ENCODE results near the gene HOXB9. TPM values are rescaled to one million over a fixed set of nuclear protein-coding genes. Genes with fewer than 3 reads are reported as not detected.

Gene HOXB9
- total and polyA plus RNA-seq, 2 of the 13 experiments (the other 11 are each of a cell fraction or from before 2014, with no cell fraction given), result not detected

DNA sequence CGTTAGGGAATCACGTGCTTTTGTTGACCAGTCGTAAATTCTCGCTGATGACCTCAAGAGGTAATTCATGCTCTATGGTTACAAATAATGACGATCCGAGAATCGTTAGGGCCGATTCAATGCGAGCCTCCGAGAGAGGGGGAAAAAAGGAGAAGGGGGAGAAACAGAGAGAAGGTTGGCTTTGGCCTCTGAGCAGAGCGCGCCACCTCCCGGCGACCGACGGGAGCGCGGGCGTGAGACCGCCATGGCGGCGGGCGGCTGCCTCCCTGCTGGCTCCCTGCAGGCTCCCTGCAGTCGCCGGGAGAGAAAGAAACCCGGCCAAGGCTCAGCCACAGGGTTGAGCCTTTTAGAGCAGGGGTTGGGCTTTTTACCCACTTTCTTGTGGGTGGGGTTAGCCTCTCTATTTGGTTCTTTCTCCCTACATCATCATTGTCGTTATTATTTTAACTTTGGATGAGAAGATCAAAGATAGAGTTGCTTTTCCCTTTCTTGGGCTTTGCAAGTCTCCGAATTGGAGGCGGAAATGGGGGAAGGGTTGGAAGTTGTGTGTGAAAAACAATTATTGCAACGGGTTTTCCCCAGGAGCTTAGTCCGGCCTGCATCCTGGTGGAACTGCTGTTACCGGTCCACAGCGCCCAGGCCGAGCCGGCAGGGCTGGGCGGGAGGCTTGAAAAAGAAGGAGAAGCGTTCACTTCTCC lies 32.2 kb downstream of the HOXB9 start (continued):
- TF ChIP-seq, protein P1, sequence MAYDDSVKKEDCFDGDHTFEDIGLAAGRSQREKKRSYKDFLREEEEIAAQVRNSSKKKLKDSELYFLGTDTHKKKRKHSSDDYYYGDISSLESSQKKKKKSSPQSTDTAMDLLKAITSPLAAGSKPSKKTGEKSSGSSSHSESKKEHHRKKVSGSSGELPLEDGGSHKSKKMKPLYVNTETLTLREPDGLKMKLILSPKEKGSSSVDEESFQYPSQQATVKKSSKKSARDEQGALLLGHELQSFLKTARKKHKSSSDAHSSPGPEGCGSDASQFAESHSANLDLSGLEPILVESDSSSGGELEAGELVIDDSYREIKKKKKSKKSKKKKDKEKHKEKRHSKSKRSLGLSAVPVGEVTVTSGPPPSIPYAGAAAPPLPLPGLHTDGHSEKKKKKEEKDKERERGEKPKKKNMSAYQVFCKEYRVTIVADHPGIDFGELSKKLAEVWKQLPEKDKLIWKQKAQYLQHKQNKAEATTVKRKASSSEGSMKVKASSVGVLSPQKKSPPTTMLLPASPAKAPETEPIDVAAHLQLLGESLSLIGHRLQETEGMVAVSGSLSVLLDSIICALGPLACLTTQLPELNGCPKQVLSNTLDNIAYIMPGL (CRISPR knock-in tag; IDR thresholded peaks at IDR 0.05; ENCODE audit: borderline replicate concordance in 1 of 2, low read depth in 1 of 2), result 0 out of 4 replicates have a peak, but pooled peaks of 1 of the 2 experiments have one; percentile 62
- peak; percentile 57; the same call in 1 of the 2 replicates for TF ChIP-seq CBX2 (IDR thresholded peaks at IDR 0.05; ENCODE audit: low read depth, low read length)
- no peak for TF ChIP-seq CBX2 (CRISPR knock-in tag; IDR thresholded peaks at IDR 0.05; ENCODE audit: low read depth)
- TF ChIP-seq, protein P2, sequence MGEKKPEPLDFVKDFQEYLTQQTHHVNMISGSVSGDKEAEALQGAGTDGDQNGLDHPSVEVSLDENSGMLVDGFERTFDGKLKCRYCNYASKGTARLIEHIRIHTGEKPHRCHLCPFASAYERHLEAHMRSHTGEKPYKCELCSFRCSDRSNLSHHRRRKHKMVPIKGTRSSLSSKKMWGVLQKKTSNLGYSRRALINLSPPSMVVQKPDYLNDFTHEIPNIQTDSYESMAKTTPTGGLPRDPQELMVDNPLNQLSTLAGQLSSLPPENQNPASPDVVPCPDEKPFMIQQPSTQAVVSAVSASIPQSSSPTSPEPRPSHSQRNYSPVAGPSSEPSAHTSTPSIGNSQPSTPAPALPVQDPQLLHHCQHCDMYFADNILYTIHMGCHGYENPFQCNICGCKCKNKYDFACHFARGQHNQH (CRISPR knock-in tag; IDR thresholded peaks at IDR 0.05), result peak; percentile 44; the same call in 1 of the 2 replicates
- 0 out of 2 replicates have a peak, but pooled peaks have one; percentile 27 for TF ChIP-seq CBX5 (CRISPR knock-in tag; IDR thresholded peaks at IDR 0.05; ENCODE audit: borderline replicate concordance)
- TF ChIP-seq MXI1 (IDR thresholded peaks at IDR 0.05; ENCODE audit: borderline replicate concordance, low read depth, low read length), result 0 out of 3 replicates have a peak, but pooled peaks have one; percentile 13
- TF ChIP-seq, protein P3, sequence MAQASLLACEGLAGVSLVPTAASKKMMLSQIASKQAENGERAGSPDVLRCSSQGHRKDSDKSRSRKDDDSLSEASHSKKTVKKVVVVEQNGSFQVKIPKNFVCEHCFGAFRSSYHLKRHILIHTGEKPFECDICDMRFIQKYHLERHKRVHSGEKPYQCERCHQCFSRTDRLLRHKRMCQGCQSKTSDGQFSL (CRISPR knock-in tag; IDR thresholded peaks at IDR 0.05), result peak; percentile 81
- TF ChIP-seq RARG (CRISPR knock-in tag; IDR thresholded peaks at IDR 0.05; ENCODE audit: low read depth), result no peak
- TF ChIP-seq EZH2 (conservative IDR thresholded peaks at IDR 0.05; ENCODE audit: low read depth, low read length), result peak; percentile 99
- no peak for TF ChIP-seq SP1 (IDR thresholded peaks at IDR 0.05)
- TF ChIP-seq SP1 (CRISPR knock-in tag; IDR thresholded peaks at IDR 0.05), result 0 out of 2 replicates have a peak, but pooled peaks have one; percentile 24
- TF ChIP-seq NFKB2 (CRISPR knock-in tag; IDR thresholded peaks at IDR 0.05; ENCODE audit: borderline replicate concordance), result peak; percentile 29; the same call in 1 of the 2 replicates
- TF ChIP-seq, protein P4, sequence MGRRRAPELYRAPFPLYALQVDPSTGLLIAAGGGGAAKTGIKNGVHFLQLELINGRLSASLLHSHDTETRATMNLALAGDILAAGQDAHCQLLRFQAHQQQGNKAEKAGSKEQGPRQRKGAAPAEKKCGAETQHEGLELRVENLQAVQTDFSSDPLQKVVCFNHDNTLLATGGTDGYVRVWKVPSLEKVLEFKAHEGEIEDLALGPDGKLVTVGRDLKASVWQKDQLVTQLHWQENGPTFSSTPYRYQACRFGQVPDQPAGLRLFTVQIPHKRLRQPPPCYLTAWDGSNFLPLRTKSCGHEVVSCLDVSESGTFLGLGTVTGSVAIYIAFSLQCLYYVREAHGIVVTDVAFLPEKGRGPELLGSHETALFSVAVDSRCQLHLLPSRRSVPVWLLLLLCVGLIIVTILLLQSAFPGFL (CRISPR knock-in tag; IDR thresholded peaks at IDR 0.05), result no peak
- no peak for TF ChIP-seq ZNF530 (CRISPR knock-in tag; IDR thresholded peaks at IDR 0.05; ENCODE audit: low read depth)
- TF ChIP-seq, protein P5, sequence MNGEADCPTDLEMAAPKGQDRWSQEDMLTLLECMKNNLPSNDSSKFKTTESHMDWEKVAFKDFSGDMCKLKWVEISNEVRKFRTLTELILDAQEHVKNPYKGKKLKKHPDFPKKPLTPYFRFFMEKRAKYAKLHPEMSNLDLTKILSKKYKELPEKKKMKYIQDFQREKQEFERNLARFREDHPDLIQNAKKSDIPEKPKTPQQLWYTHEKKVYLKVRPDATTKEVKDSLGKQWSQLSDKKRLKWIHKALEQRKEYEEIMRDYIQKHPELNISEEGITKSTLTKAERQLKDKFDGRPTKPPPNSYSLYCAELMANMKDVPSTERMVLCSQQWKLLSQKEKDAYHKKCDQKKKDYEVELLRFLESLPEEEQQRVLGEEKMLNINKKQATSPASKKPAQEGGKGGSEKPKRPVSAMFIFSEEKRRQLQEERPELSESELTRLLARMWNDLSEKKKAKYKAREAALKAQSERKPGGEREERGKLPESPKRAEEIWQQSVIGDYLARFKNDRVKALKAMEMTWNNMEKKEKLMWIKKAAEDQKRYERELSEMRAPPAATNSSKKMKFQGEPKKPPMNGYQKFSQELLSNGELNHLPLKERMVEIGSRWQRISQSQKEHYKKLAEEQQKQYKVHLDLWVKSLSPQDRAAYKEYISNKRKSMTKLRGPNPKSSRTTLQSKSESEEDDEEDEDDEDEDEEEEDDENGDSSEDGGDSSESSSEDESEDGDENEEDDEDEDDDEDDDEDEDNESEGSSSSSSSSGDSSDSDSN (CRISPR knock-in tag; IDR thresholded peaks at IDR 0.05), result 0 out of 2 replicates have a peak, but pooled peaks have one; percentile 18
- TF ChIP-seq GABPB1 (CRISPR knock-in tag; IDR thresholded peaks at IDR 0.05), result peak; percentile 49; the same call in 1 of the 2 replicates
- no peak for TF ChIP-seq DNMT1 (CRISPR knock-in tag; IDR thresholded peaks at IDR 0.05)
- TF ChIP-seq, protein P6, sequence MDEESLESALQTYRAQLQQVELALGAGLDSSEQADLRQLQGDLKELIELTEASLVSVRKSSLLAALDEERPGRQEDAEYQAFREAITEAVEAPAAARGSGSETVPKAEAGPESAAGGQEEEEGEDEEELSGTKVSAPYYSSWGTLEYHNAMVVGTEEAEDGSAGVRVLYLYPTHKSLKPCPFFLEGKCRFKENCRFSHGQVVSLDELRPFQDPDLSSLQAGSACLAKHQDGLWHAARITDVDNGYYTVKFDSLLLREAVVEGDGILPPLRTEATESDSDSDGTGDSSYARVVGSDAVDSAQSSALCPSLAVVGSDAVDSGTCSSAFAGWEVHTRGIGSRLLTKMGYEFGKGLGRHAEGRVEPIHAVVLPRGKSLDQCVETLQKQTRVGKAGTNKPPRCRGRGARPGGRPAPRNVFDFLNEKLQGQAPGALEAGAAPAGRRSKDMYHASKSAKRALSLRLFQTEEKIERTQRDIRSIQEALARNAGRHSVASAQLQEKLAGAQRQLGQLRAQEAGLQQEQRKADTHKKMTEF (CRISPR knock-in tag; IDR thresholded peaks at IDR 0.05), result peak; percentile 33; the same call in 1 of the 2 replicates

Data from HepG2 (cell line).